Kidney (tissue), 14 donors: Measurements from ENCODE around the gene CCNT1. TPM values are rescaled to one million over a fixed set of nuclear protein-coding genes. Genes with fewer than 3 reads are reported as not detected.
"Not testable (repeated sequence)": the region's sequence is repeated elsewhere in the genome, so short reads cannot be mapped to it uniquely, and the experiment has no call there.

Experiments
- DNase-seq, 5 donors: peaks; one replicate each; pipeline ENCODE4 v3.0.0-alpha.2; 2013 to 2020
- FAIRE-seq: peaks from 2 replicates; lab custom pipeline; 2012; peaks lifted over from hg19 to GRCh38; lab: Jason Lieb, UNC
- H3K27ac ChIP-seq, 2 donors: one replicate each; pipeline ENCODE4 v1.7.0; 2013; ENCODE audit warnings: low read depth in 2 of 2, low read length in 2 of 2, inconsistent platforms in 1 of 2
- H3K27me3 ChIP-seq: one replicate; pipeline ENCODE4 v1.7.1; 2013; ENCODE audit warnings: low read length, inconsistent platforms; ENCODE audit not compliant: control insufficient read depth, insufficient read depth
- H3K36me3 ChIP-seq, 3 donors: one replicate each; pipeline versions ENCODE4 v1.7.0 to v1.7.1; 2013; ENCODE audit warnings: low read length in 3 of 3, control low read depth in 1 of 3, inconsistent platforms in 1 of 3; ENCODE audit not compliant: insufficient read depth in 3 of 3, control insufficient read depth in 2 of 3
- H3K4me1 ChIP-seq, 3 donors: one replicate each; pipeline versions ENCODE4 v1.7.0 to v1.7.1; 2013; ENCODE audit warnings: low read length in 3 of 3, inconsistent platforms in 1 of 3, low read depth in 1 of 3; ENCODE audit not compliant: control insufficient read depth in 2 of 3, insufficient read depth in 2 of 3
- H3K4me3 ChIP-seq, 3 donors: one replicate each; pipeline versions ENCODE4 v1.7.0 to v1.8.1; 2013; ENCODE audit warnings: low read length in 3 of 3, control low read depth in 1 of 3, inconsistent platforms in 1 of 3
- H3K9ac ChIP-seq, 3 donors: one replicate each; pipeline versions ENCODE4 v1.7.0 to v1.7.1; 2013; ENCODE audit warnings: low read length in 3 of 3, control low read depth in 1 of 3, inconsistent platforms in 1 of 3
- H3K9me3 ChIP-seq, 3 donors: one replicate each; pipeline versions ENCODE4 v1.7.0 to v1.7.1; 2013; ENCODE audit warnings: low read length in 3 of 3, control low read depth in 1 of 3, inconsistent platforms in 1 of 3; ENCODE audit not compliant: control insufficient read depth in 2 of 3, insufficient read depth in 1 of 3
- intact Hi-C: fragments of 100-400 bp; cut with DNase I; formaldehyde crosslinking; loops from one replicate; pipeline ENCODE4 v1.11.1; 2022
- polyA plus RNA-seq: library from polyadenylated mRNA; stranded (reverse); fragments of 350-450 nt; fragmentation: Illumina TruSeq; extraction: RNeasy Lipid Tissue Mini Kit (QIAGEN cat#74804); gene quantifications from one replicate; pipeline ENCODE4 v1.2.3, GENCODE V29; 2014; ENCODE audit warnings: low read depth, low replicate concordance; ENCODE audit not compliant: insufficient read depth
- total RNA-seq: library from RNA; stranded (reverse); fragmentation: NEBNext Ultra II Directional; extraction: Animal tissue kit (Norgen Biotek cat#: 25700); gene quantifications from one replicate; pipeline ENCODE4 v1.2.1, GENCODE V29; 2021
- TF ChIP-seq, protein P1 (sequence below): IDR thresholded peaks from 3 replicates; pipeline ENCODE4 v1.5.1; 2012; ENCODE audit warnings: mild to moderate bottlenecking, moderate library complexity, borderline replicate concordance; ENCODE audit not compliant: insufficient read depth; ENCODE audit errors: extremely low read depth
- donor health status: control.
- donor health status: control.
- donor health status: control.
- donor health status: control.
- donor health status: control.
- donor health status: DM: yes; HTN: yes; CAD: no.
- donor health status: Normal renal cell carcinoma (clear cell type).

The CCNT1 gene
- total and polyA plus RNA-seq, 2 donors from 2014 or later: 4.1 to 39.4 TPM

DNA sequence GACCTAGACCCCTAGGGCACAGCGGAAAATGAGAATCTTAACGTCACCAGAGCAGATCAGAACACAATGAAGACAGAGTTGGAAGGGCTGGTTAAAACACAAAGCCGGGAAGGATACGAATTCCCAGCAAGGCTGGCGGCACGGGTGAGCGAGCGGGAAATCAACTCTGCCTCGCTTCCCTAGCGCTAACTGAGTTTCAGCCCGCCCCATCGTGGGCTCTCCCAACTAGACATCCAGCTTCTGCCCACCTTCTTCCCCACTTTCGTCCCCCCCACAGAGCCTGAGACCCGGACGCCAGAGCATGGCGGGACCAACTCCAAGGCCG is 377 bp downstream of the CCNT1 start:
- intact Hi-C loops: no loop called here
- Histone ChIP-seq H3K9ac (peak overlapping the region; percentile 86 to 97 (median 92)), H3K4me1 (peaks cover 5 to 8% (median 5%) of the 10 kb centered on the region in 3 donors), H3K4me3 (peak overlapping the region; percentile 88 to 93 (median 90)), H3K27me3 (no peaks in the 10 kb centered on the region), H3K9me3 (no peaks in the 10 kb centered on the region), H3K36me3 (peaks cover 2 to 6% (median 3%) of the 10 kb centered on the region in 3 donors), H3K27ac (peak overlapping the region; percentile 95 to 96)
- no peak for DNase-seq
- no peak for FAIRE-seq
- TF ChIP-seq, protein P1, sequence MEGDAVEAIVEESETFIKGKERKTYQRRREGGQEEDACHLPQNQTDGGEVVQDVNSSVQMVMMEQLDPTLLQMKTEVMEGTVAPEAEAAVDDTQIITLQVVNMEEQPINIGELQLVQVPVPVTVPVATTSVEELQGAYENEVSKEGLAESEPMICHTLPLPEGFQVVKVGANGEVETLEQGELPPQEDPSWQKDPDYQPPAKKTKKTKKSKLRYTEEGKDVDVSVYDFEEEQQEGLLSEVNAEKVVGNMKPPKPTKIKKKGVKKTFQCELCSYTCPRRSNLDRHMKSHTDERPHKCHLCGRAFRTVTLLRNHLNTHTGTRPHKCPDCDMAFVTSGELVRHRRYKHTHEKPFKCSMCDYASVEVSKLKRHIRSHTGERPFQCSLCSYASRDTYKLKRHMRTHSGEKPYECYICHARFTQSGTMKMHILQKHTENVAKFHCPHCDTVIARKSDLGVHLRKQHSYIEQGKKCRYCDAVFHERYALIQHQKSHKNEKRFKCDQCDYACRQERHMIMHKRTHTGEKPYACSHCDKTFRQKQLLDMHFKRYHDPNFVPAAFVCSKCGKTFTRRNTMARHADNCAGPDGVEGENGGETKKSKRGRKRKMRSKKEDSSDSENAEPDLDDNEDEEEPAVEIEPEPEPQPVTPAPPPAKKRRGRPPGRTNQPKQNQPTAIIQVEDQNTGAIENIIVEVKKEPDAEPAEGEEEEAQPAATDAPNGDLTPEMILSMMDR: no peak

DNA sequence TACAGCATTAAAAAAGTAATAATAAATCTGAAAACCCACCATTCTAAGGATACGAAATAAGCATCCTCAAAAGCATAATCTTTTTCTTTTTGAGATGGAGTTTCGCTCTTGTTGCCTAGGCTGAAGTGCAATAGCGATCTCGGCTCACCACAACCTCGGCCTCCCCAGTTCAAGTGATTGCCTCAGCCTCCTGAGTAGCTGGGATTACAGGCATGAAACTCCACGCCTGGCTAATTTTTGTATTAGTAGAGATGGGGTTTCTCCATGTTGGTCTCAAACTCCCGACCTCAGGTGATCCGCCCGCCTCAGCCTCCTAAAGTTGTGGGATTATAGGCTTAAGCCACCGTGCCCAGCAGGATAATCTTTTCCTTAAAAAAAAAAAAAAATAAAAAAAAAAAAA is 4.3 kb downstream of the CCNT1 start:
- TF ChIP-seq, protein P1: no peak
- DNase-seq (no peak), FAIRE-seq (no peak)
- Histone ChIP-seq H3K4me3 (no peak overlapping the region), H3K27me3 (no peaks in the 10 kb centered on the region), H3K36me3 (peaks cover 2 to 9% (median 3%) of the 10 kb centered on the region in 3 donors), H3K27ac (no peak overlapping the region), H3K4me1 (peaks cover 5 to 8% (median 5%) of the 10 kb centered on the region in 3 donors), H3K9me3 (no peaks in the 10 kb centered on the region), H3K9ac (no peak overlapping the region)
- intact Hi-C loops: no loop called here

DNA sequence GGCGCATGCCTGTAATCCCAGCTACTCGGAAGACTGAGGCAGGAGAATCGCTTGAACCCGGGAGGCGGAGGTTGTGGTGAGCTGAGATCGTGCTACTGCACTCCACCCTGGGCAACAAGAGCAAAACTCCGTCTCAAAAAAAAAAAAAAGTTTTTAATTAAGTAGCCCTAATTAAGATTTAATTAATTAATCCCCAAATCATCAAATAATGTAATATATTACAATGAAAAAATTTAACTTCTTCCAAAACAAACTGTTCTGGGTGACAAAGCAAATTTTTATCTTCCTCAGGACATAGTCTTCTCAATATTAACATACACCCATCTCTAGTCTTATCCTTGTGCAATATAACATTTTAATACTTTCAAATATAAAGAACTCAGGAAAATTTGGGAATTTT is 17.7 kb downstream of the CCNT1 start:
- DNase-seq, H3K27ac ChIP-seq, H3K9ac ChIP-seq, H3K27me3 ChIP-seq, H3K4me3 ChIP-seq, H3K4me1 ChIP-seq, intact Hi-C loops, FAIRE-seq, H3K9me3 ChIP-seq: not testable (repeated sequence)
- H3K36me3 ChIP-seq: peaks cover 7 to 21% (median 18%) of the 10 kb centered on the region in 3 donors

DNA sequence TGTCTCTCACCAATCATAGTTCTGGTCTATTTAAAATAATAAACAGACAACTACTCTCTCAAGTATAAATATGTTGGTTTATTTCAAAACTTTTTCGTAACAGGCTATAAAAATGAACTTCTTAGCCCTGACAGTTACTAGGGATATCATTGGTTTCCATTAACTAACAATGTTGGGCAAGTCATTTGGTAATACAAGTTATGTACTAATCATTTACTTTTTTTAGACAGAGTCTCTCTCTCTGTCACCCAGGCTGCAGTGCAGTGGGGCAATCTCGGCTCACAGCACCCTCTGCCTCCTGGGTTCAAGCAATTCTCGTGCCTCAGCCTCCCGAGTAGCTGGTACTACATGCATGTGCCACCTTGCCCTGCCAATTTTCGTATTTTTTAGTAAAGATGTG is 19.9 kb downstream of the CCNT1 start:
- H3K9ac ChIP-seq: no peak overlapping the region
- FAIRE-seq (no peak), DNase-seq (no peak)
- no peaks in the 10 kb centered on the region for H3K9me3 ChIP-seq
- TF ChIP-seq, protein P1: no peak
- peaks cover 7 to 34% (median 23%) of the 10 kb centered on the region in 3 donors for H3K36me3 ChIP-seq
- no peaks in the 10 kb centered on the region for H3K27me3 ChIP-seq
- no peak overlapping the region for H3K4me3 ChIP-seq
- intact Hi-C loops: no loop called here
- peaks cover 0 to 6% (median 3%) of the 10 kb centered on the region in 3 donors for H3K4me1 ChIP-seq
- no peak overlapping the region for H3K27ac ChIP-seq
